GM06990 (cell line): Measurements from ENCODE around the gene RTRAF.
A peak's percentile ranks its signal among the peaks of the same experiment; 100 is the strongest.

ENCODE experiments used
- DNase-seq: peaks from one replicate; pipeline ENCODE4 v3.0.0-alpha.2; 2011; ENCODE audit not compliant: insufficient read length; ENCODE audit errors: extremely low read depth
- H3K27me3 ChIP-seq: replicated peaks from 2 replicates; pipeline ENCODE4 v1.6.0; 2011; ENCODE audit warnings: low read length; ENCODE audit not compliant: control insufficient read depth, insufficient read depth
- H3K36me3 ChIP-seq: 2 replicates; pipeline ENCODE4 v1.5.1; 2011; ENCODE audit warnings: low read length; ENCODE audit not compliant: control insufficient read depth, insufficient read depth
- H3K4me3 ChIP-seq: replicated peaks from 2 replicates; pipeline ENCODE4 v1.5.1; 2011; ENCODE audit warnings: low read depth, mild to moderate bottlenecking, control low read depth, low read length
- TF ChIP-seq, protein P1 (sequence below): IDR thresholded peaks from 2 replicates; pipeline ENCODE4 v1.5.1; 2011; ENCODE audit warnings: low read length, control low read depth, mild to moderate bottlenecking, inconsistent platforms; ENCODE audit not compliant: insufficient read depth, poor library complexity, severe bottlenecking

The RTRAF gene

DNA sequence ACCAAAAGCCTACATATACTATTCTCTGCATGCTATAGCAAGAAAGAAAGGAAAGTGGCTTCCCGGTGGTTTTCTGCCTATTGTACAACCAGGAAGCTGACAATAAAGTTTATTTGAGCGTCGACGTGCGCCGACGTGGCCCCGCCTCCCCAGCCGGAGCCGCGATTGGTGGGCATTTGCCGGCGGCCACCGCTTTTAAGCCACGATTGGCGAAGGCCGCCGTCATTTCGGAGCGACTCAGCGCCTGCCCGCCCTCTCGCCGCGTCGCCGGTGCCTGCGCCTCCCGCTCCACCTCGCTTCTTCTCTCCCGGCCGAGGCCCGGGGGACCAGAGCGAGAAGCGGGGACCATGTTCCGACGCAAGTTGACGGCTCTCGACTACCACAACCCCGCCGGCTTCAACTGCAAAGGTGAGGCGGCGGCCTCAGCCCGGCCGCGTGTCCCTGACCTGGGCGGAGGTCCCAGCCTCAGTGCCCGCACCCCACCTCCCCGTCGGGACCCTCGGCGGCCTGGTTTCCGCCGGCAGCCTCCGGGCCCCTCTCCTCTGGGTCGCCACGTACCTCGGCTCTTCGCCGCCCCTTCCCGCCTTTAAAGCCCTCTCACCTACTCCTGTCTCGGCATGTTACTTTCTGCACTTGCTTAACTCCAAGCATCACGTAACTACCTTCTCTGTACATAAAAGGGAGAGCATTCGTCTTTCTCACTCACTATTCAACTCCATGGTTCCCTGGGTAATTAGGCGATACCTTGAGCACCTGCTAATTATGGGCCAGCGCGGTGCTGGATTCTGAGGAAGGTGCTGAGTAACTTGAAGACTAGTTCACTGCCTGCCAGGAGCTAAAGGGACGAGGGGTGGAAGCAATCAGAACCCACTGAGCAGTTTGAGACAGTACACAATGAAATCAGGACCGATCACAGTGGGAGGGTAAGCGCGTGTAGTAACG lies at the start of gene RTRAF:
TSS of gene RTRAF (plus strand) at position 254 of the 942 bp plus-strand sequence. CDS start at position 348, 94 bp downstream.
- H3K36me3 ChIP-seq = peaks cover 4% of the 10 kb centered on the region
- H3K4me3 ChIP-seq = peak within 1 kb of the TSS; percentile 95
- no peaks in the 10 kb centered on the region for H3K27me3 ChIP-seq
- TF ChIP-seq, protein P1, sequence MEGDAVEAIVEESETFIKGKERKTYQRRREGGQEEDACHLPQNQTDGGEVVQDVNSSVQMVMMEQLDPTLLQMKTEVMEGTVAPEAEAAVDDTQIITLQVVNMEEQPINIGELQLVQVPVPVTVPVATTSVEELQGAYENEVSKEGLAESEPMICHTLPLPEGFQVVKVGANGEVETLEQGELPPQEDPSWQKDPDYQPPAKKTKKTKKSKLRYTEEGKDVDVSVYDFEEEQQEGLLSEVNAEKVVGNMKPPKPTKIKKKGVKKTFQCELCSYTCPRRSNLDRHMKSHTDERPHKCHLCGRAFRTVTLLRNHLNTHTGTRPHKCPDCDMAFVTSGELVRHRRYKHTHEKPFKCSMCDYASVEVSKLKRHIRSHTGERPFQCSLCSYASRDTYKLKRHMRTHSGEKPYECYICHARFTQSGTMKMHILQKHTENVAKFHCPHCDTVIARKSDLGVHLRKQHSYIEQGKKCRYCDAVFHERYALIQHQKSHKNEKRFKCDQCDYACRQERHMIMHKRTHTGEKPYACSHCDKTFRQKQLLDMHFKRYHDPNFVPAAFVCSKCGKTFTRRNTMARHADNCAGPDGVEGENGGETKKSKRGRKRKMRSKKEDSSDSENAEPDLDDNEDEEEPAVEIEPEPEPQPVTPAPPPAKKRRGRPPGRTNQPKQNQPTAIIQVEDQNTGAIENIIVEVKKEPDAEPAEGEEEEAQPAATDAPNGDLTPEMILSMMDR = no peak
- DNase-seq = peak; percentile 97

DNA sequence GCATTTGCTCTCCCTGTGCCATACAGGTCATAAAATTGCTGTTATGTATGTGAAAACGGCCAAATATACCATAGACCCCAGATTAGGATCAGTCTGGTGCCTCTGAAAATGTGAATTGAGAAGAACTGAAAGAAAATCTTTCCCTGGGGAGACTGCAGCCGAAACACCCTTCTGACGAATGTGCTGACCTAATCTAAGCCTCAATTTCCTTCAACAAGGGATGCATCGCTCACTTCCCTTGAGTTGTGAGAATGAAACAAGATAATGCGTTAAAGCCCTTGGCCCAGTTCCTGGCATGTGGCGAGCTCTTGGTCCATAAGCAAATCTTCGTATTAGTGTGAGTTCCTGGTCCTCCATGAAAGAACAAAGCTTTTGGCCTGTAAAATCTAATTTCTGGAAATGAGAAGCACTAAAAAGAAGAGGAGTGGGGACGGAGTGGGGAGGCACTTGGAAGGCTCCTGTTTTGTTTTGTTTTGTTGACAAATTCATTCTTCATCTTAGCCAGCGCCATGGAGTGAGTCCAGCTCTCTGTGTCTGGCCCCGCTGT lies 49.5 kb upstream of the RTRAF start:
- Histone ChIP-seq H3K36me3 (no peaks in the 10 kb centered on the region; the same call in 1 of the 2 replicates), H3K27me3 (no peaks in the 10 kb centered on the region), H3K4me3 (no peak overlapping the region)
- peak; percentile 24 for DNase-seq
- TF ChIP-seq, protein P1 = no peak

DNA sequence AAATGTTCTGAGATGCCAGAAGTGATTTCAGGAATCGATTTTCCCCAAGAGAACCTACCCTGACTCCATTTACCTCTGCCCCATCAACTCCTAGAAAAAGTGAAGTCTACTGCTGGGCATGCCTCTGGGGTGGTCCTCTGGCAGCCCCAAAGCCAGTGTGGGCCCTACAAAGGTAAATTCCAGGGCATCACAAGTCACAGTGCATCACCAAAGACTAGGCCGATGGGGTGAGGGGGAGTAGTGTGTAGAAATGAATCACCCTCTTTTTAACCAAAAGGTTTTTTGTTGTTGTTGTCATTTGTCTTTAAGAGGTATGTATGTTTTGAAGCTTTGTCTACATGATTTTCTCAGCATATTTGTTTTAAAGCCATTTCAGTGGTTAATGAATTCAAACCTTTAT lies 46.4 kb upstream of the RTRAF start:
- no peaks in the 10 kb centered on the region; the same call in 1 of the 2 replicates for H3K36me3 ChIP-seq
- TF ChIP-seq, protein P1 = no peak
- H3K27me3 ChIP-seq = no peaks in the 10 kb centered on the region
- no peak overlapping the region for H3K4me3 ChIP-seq
- DNase-seq = no peak

DNA sequence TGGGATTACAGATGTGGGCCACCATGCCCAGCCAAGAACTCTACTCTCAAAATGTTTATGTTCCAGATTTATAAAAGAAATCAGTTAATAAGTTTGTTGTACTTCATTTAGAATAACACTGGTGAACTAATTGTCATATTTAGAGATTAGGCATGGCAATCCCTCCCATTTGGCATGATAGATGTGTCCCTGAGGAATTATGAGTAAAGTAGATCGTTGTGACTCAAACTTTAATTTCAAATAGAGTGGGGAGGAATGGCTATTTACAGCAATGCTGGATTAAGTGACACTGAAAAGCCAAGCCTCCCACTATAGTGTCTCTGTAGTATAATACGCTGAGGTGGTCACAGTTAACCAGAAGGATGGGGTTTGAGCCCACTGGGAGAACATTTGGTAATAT lies 39.3 kb upstream of the RTRAF start:
- TF ChIP-seq, protein P1 = no peak
- Histone ChIP-seq H3K4me3 (no peak overlapping the region), H3K36me3 (peaks cover 4% of the 10 kb centered on the region), H3K27me3 (no peaks in the 10 kb centered on the region)
- DNase-seq = no peak

DNA sequence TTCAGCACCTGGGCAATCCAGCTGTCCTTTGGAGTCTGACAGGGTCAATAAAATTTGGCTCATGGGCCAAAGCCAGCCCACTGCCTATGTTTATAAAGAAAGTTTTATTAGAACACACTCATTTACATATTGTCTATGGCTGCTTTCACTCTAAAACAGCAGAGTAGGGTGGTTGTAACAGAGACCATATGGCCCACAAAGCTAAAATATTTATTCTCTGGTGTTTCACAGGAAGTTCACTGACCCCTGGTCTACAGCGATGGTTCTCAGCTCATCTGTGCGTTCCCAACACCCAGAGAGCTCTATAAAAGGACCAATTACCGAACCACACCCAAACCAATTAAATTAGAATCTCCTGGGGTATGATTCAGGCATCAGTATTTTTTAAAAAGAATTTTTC lies 37.7 kb upstream of the RTRAF start:
- Histone ChIP-seq H3K4me3 (no peak overlapping the region), H3K27me3 (no peaks in the 10 kb centered on the region), H3K36me3 (peaks cover 4% of the 10 kb centered on the region)
- DNase-seq = no peak
- TF ChIP-seq, protein P1 = no peak
